Gastrocnemius medialis (tissue), 4 donors: Measurements from ENCODE around the gene CBS. TPM values are rescaled to one million over a fixed set of nuclear protein-coding genes. Genes with fewer than 3 reads are reported as not detected.
"Not testable (repeated sequence)": the region's sequence is repeated elsewhere in the genome, so short reads cannot be mapped to it uniquely, and the experiment has no call there.

ENCODE experiments used
- ATAC-seq, 2 donors: fragments of 150-250 bp; one replicate each; pipeline ENCODE4 v1.9.1; 2016
- DNase-seq, 2 donors: peaks; one replicate each; pipeline ENCODE4 v3.0.0-alpha.2; 2019
- H3K27ac ChIP-seq, 4 donors: fragments of 200-600 bp; sonication (generic); 1 replicate in 1 of 4; 2 replicates in 3 of 4; pipeline ENCODE4 v1.5.1; 2016 to 2018; ENCODE audit warnings: mild to moderate bottlenecking in 2 of 4, moderate library complexity in 1 of 4
- H3K27me3 ChIP-seq, 3 donors: fragments of 200-600 bp; sonication (generic) in 2 of 3; 1 replicate in 1 of 3; 2 replicates in 2 of 3; pipeline versions ENCODE4 v1.5.1 to v1.6.0; 2016 to 2019; ENCODE audit warnings: mild to moderate bottlenecking in 1 of 3, moderate library complexity in 1 of 3
- H3K36me3 ChIP-seq, 2 donors: fragments of 200-600 bp; sonication (generic) in 1 of 2; one replicate each; pipeline ENCODE4 v1.5.1; 2017 to 2018
- H3K4me1 ChIP-seq, 2 donors: fragments of 200-600 bp; sonication (generic) in 1 of 2; one replicate each; pipeline ENCODE4 v1.5.1; 2016 to 2017; ENCODE audit warnings: mild to moderate bottlenecking in 2 of 2
- H3K4me3 ChIP-seq, 4 donors: fragments of 200-600 bp; sonication (generic) in 3 of 4; 1 replicate in 1 of 4; 2 replicates in 3 of 4; pipeline ENCODE4 v1.5.1; 2016 to 2019; ENCODE audit warnings: mild to moderate bottlenecking in 2 of 4
- H3K9me3 ChIP-seq, 3 donors: fragments of 200-600 bp; sonication (generic) in 2 of 3; 1 replicate in 1 of 3; 2 replicates in 2 of 3; pipeline ENCODE4 v1.5.1; 2016 to 2019
- in situ Hi-C, 4 donors: fragments of 200-750 bp; cut with MboI; loops; one replicate each; pipeline versions ENCODE4 v1.15.0 to v1.8.0; 2017; ENCODE audit warnings: low sequenced_read_pairs in 4 of 4
- intact Hi-C: fragments of 100-400 bp; cut with DNase I; formaldehyde crosslinking; loops from one replicate; pipeline ENCODE4 v1.15.1; 2023; ENCODE audit warnings: low total_unique reads
- total RNA-seq, 4 donors: library from RNA; depleted of rRNA; stranded (reverse); fragments of >200 nt; gene quantifications; one replicate each; pipeline versions ENCODE4 v1.1.0 to v1.2.3, GENCODE V29; 2016

The CBS gene
- total RNA-seq, 4 donors from 2014 or later, result 1.0 to 3.4 (median 1.4) TPM

GRCh38 chr21:43065991-43066390, 9.6 kb downstream of the CBS start:
- H3K4me1 ChIP-seq, H3K27ac ChIP-seq, H3K36me3 ChIP-seq, H3K9me3 ChIP-seq, H3K27me3 ChIP-seq, ATAC-seq, H3K4me3 ChIP-seq, DNase-seq, in situ Hi-C loops, intact Hi-C loops: not testable (repeated sequence)

DNA sequence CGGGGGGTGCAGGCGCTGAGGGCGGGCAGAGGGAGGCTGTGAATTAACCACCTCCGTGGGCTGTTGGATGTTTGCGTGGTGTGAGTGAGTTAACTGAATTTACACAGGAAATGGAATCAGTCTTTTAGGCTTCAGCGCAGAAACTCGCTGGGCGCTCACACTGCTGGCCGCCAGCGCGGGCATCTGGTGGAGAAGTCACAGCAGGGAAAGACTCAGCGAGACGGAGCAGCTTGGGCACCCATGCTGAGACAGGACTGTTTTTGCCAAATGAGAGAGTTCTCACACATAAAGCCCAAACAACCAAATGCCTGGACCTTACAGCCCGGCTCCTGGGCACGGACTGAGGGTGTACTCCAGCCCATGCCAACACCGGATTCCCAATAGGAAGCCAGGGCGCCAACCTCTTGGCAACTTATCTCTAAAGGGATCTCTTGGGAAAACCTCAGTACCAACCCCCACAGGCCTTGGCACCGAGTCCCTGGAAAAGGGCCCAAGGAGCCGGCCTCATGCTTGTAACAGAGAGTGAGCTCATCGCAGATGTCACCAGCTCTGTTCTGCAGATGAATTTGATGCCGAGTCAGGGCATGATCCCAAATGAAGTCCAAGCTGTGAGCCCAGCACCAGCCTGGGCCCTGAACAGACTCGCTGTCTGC, 11.2 kb downstream of the CBS start:
- in situ Hi-C loops, H3K9me3 ChIP-seq, H3K4me3 ChIP-seq, H3K27me3 ChIP-seq, intact Hi-C loops, H3K36me3 ChIP-seq, H3K27ac ChIP-seq, H3K4me1 ChIP-seq, DNase-seq: not testable (repeated sequence)
- ATAC-seq, result peak; percentile 90 to 94

DNA sequence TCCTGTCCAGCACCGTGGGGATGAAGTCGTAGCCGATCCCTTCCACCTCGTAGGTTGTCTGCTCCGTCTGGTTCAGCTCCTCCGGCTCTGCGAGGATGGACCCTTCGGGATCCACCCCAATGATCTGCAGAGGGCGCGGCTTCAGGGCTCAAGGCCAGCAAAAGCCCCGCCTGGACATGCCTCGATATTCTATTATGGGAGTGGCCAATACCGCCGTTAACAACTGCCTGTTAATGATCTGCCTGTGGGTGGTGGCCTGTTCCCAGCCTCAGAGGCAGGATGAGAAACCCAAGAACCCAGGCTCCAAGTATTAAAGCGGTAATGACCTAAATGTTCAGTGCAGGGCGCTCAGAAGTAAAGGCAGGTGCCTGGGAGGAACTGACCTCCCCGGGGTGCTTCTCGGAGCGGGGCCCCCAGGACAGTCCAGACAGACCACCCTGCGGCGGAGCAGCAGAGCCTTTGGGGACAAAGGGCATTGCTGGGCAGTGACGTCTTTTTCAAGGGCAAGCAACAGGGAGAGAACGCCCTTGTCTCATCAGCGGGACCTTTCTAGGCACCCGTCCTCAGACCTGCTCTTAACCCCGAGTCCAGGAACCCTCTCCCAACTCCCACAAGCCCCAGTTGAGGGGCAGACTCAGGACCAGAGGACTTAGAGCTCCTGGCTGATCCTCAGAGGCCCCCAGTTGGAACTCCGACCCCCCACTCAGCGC, 12.5 kb downstream of the CBS start:
- H3K9me3 ChIP-seq, in situ Hi-C loops, H3K36me3 ChIP-seq, intact Hi-C loops, H3K4me3 ChIP-seq, H3K4me1 ChIP-seq, H3K27ac ChIP-seq, DNase-seq, H3K27me3 ChIP-seq: not testable (repeated sequence)
- peak in 1 of 2 donors; percentile 10 for ATAC-seq

- ATAC-seq, H3K27ac ChIP-seq, H3K9me3 ChIP-seq, H3K27me3 ChIP-seq, intact Hi-C loops, H3K36me3 ChIP-seq, H3K4me3 ChIP-seq, H3K4me1 ChIP-seq, in situ Hi-C loops, DNase-seq: not testable (repeated sequence)
Observed at GRCh38 chr21:43053112-43053511, 22.5 kb downstream of the CBS start.

DNA sequence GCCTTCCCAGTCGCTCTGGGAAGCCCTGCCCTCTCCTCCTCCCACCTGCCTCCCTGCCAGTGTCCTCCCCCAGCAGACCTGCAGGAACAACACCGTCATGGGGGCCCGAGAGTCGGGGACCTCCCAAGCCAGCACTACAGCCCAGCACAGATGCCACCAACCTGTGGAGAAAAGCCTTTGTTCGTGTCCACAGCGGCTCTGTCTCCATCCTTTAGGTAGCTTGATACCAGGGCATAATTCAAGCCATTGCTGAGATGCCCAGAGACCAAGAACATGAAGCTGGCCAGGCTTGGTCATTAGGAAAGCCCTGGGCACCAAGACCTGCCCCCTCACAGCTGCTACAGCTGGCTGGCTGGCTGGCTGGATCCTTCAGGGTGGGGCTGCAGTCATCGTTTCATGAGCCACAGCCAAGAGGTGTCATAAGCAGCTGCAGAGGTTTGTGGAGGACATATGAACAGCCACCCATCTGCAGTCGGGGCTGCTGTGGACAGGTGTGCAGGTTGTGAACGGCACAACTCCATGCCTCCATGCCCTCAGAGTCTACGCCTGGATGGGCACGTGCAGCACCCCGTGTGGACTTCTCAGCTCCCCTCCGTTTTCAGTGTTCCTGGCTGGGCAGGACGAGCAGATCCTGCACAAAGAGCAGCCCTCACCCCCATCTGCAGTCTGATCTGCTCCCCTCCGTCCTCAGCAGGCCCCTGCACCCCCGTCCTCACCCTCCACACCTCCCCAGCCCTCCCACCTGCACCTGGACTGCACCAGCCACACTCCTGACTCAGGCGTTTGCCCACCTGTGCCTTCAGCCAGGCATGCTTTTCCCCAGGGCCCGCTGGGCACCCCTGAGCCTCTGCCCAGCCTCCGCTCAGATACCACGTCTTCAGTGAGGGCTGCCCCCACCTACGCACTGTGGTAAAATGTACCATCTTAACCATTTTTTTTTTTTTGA, 29.5 kb downstream of the CBS start:
- peak overlapping the region in 1 of 4 donors; percentile 64 for H3K27ac ChIP-seq
- DNase-seq, H3K9me3 ChIP-seq, H3K4me3 ChIP-seq, H3K4me1 ChIP-seq, H3K27me3 ChIP-seq, in situ Hi-C loops, intact Hi-C loops, H3K36me3 ChIP-seq: not testable (repeated sequence)
- peak; percentile 79 to 87 for ATAC-seq

DNA sequence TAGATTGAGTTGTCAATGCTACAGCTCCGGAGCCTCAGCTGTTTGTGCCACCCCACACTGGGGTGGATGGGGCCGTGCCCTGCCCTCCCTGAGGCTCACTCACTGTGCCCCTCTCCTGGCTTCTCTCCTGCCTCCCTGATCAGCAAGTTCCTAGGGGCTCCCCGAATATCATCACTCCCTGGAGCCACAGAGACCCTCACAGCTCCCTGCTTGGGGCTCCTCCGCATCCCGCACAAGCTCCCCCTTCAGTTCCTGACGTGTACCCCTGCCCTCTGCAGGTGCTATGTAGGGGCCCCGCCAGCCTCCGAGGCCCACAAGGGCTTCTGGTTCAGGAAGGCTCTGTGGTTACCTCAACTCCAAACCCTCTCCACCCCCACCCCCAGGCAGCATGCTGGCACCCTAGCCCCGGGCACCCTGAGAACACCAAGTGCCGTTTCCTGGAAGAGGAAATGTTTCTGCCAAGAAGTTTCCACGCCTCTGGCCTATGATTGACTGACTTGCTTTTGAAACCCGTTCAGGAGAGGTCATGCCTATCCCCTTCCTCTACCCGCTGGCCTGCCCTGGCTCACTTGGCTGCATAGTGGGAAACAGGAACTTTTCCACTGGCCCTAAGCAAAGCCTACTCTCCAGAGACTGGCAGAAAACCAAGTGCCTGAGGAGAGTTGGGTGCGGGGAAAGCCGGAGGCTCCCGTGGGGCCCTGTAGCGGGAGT, 30.3 kb downstream of the CBS start:
- intact Hi-C loops, H3K27ac ChIP-seq, DNase-seq, H3K4me3 ChIP-seq, H3K27me3 ChIP-seq, H3K4me1 ChIP-seq, H3K36me3 ChIP-seq, in situ Hi-C loops, H3K9me3 ChIP-seq: not testable (repeated sequence)
- ATAC-seq, result peak; percentile 58 to 60

DNA sequence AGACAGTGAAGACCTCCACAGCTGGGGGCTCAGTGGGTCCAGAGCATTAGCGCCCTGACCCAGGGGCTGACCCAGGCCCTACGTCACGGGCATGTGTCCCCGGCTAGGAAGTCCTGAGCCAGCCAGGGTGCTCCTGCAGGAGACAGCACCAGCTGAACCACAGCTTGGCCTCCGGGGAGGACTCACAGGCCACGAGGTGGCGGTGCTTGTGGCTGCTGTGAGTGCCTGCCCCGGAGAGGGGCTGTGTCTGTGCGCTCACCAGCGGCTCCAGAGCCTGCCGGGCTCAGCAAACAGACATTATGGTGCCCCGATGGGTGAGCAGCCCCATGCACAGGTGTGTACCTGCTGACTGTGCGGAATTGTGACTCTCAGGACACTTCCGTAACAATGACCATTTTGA, 31.1 kb downstream of the CBS start:
- H3K4me1 ChIP-seq, intact Hi-C loops, H3K4me3 ChIP-seq, H3K27me3 ChIP-seq, H3K27ac ChIP-seq, H3K36me3 ChIP-seq, ATAC-seq, in situ Hi-C loops, DNase-seq, H3K9me3 ChIP-seq: not testable (repeated sequence)

- ATAC-seq, H3K27ac ChIP-seq, H3K4me3 ChIP-seq, H3K36me3 ChIP-seq, in situ Hi-C loops, H3K4me1 ChIP-seq, H3K27me3 ChIP-seq, DNase-seq, H3K9me3 ChIP-seq, intact Hi-C loops: not testable (repeated sequence)
Observed at GRCh38 chr21:43043291-43043690, 32.3 kb downstream of the CBS start.

GRCh38 chr21:43042169-43042568, 33.5 kb downstream of the CBS start:
- H3K4me1 ChIP-seq, ATAC-seq, H3K4me3 ChIP-seq, intact Hi-C loops, H3K27me3 ChIP-seq, in situ Hi-C loops, DNase-seq, H3K36me3 ChIP-seq, H3K9me3 ChIP-seq, H3K27ac ChIP-seq: not testable (repeated sequence)

- in situ Hi-C loops, H3K27me3 ChIP-seq, H3K9me3 ChIP-seq, intact Hi-C loops, H3K4me1 ChIP-seq, DNase-seq, H3K4me3 ChIP-seq, ATAC-seq, H3K27ac ChIP-seq, H3K36me3 ChIP-seq: not testable (repeated sequence)
Observed at GRCh38 chr21:43038659-43039044, 37.0 kb downstream of the CBS start.
